Activated T-cell treated with anti-CD3 and anti-CD28 coated beads, Interleukin-2, amount 50 U/mL, for 1 hour (primary cell): ENCODE results near the gene SLC25A6.
"Not testable (repeated sequence)": the region's sequence is repeated elsewhere in the genome, so short reads cannot be mapped to it uniquely, and the experiment has no call there.

Source experiments
- DNase-seq: peaks from one replicate; pipeline ENCODE4 v3.0.0-alpha.2; 2020

SLC25A6 gene

DNA sequence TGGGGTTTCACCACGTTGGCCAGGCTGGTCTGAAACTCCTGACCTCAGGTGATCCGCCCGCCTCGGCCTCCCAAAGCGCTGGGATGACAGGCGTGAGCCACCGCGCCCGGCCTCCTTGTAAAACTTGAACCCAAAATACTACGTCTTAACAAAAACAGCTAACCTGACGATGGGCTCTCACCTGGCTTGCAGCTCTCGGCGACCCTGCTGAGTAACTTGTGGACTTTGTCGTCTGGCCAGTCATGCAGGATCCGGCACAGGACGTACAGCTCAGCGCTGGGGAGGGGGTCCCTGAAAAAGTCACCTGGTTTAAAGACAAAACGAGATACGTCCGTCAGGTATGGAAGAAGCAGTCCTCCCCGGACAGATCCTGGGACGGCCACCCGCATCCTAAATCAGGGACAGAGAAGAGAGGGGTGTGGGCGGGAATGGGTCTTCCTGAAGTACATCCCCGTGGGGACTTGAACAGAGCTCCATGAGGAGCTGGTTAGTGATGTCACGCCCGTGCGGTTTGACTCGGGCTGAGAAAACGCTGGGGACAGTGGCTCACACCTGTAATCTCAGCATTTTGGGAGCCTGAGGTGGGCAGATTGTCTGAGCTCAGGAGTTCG, 20.7 kb upstream of the SLC25A6 start:
- peak; percentile 13 for DNase-seq

- DNase-seq: peak; percentile 10
These were observed 19.4 kb upstream of the SLC25A6 start for GRCh38 chrX:1411326-1411725.

- DNase-seq: no peak
These were observed 15.1 kb upstream of the SLC25A6 start for GRCh38 chrX:1407035-1407434.

DNA sequence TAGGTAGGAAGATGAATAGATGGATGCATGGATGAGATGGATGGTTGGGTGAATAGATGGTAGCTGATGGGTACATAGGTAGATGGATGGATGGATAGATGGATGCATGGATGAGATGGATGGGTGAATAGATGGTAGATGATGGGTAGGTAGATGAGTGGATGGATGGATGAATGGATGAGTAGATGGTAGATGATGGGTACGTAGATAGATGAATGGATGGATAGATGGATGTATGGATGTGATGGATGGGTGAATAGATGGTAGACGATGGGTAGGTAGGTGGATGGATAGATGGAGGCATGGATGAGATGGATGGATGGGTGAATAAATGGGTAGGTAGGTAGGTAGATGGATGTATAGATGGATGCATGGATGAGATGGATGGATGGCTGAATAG, 13.9 kb upstream of the SLC25A6 start:
- not testable (repeated sequence) for DNase-seq

GRCh38 chrX:1403867-1404266, 12.0 kb upstream of the SLC25A6 start:
- not testable (repeated sequence) for DNase-seq

- DNase-seq: no peak
These were observed 11.3 kb upstream of the SLC25A6 start for GRCh38 chrX:1403228-1403627.

GRCh38 chrX:1401611-1402430, 9.9 kb upstream of the SLC25A6 start:
- no peak for DNase-seq

DNA sequence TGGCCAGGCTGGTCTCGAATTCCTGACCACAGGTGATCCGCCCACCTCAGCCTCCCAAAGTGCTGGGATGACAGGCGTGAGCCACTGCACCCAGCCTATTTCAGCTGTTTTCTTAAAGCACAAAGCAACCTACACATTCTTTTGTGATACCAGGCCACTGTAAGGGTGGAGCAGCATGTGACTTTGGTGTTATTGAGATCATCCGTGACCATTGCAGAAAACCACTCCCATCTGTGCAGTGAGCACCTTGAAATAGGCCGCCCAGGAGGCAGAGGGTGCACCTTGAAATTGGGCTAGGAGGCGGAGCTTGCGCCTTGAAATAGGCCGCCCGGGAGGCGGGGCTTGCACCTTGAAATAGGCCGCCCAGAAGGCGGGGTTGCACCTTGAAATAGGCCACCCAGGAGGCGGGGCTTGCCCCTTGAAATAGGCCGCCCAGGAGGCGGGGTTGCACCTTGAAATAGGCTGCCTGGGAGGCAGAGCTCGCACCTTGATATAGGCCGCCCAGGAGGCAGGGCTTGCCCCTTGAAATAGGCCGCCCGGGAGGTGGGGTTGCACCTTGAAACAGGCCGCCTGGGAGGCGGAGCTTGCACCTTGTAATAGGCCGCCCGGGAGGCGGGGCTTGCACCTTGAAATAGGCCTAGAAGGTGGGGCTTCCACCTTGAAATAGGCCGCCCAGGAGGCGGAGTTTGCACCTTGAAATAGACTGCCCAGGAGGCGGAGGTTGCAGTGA, 9.0 kb upstream of the SLC25A6 start:
- DNase-seq: peak; percentile 17

DNA sequence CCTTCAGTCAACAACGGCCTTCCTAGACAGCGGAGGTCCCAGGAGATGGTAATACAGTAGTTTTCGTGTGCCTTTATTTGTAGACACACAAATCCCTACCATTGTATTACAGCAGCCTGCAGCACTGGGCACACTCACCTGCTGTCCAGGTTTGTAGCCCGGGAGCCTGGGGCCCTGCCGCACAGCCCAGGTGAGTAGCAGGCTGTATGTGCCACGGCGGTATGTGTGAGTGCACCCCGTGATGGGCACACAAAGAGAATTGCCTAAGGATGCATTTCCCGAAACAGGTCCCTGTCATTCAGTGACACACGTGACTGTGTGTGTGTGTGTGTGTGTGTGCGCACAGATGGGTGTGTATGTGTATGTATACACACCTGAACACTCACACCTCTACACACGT, 8.1 kb upstream of the SLC25A6 start:
- peak; percentile 10 for DNase-seq

DNA sequence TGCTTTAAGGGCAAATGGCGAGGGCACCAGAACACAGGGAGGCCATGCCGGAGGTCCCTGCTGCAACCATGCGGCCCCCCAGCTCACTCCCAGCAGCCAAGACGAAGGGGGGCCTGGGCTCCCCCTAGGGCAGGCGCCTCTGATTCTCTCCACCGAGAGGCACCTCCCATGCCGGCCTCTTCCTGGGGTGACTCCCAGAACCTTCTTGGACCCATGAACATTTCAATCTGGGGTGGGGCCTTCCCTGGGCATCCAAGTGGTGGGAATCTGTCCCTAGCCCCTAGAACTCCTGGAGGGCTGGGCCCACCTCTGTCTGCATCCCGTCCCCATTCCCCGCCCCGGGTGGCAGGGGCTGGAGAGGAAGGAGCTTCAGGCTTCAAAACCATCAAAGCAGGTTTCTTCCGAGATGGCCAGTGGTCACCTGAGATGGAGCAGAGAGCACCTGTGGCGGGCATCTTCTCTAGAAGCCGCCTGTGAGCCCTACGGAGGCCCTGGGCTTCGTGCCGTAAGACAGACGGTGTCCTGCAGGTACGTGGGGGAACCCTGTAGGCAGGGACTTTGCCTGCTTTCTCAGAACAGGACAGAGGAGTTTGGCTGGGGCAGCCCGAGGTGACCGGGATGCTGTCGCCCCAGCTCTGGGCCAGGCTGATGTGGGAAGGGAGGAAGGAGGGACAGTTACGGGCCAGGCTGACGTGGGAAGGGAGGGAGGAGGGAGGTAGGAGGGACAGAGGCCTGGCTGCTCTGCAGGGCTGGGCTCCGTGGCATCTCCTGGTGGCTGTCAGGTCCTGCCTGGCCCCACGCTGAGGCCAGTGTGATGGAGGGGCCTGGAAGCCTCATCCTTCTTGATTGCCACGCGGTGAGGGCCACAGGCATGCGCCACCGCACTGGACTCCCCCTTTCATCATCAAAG, 6.8 kb upstream of the SLC25A6 start:
- DNase-seq: peak; percentile 13

DNA sequence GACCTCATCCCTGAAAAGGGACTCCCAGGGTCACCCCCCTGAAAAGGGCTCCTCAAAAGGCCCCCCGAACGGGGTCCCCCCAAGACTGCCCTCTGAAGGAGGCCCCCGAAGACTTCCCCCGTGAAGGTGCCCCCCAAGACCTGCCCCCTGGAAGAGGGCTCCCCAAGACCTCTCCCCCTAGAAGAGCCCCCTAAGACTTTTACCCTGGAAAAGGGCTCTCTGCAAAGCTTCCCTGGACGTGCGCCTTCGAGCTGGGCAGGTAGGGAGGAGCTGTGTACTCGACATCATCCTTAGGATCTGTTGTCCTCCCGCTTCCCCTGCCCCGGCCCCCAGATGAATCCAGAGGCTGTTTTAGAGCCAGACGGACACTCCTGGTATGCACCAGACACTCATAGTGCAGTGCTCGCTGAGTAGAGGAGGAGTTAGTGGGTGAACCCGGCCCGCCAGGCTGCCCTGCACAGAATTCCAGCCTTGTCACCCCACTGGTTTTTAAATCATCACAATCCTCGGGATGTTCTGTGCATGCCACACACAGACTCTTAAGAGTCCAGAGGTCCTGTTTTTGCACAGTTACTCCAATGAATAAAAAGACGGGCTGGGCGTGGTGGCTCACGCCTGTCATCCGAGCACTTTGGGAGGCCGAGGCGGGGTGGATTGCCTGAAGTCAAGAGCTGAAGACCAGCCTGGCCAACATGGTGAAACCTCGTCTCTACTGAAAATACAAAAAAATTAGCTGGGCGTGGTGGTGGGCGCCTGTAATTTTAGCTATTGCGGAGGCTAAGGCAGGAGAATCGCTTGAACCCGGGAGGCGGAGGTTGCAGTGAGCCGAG, 5.7 kb upstream of the SLC25A6 start:
- peak; percentile 9 for DNase-seq

DNA sequence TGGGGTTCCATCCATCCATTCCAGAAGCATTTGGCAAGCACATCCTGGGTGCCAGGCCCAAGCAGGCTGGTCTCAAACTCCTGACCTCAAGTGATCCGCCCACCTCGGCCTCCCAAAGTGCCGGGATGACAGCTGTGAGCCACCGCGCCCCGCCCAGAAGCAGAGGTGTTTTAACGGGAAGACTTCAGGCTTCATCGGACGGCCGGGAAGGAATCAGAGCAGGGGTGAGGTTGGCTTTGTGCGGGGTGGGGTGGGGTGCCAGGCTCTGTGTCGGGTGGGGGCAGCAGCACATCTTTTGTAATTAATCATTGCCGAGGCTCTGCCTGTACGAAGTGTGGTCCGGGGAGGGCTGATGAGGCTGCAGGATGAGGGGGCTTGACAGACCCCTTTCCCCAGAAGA, 5.1 kb upstream of the SLC25A6 start:
- no peak for DNase-seq

GRCh38 chrX:1395646-1396216, 3.8 kb upstream of the SLC25A6 start:
- no peak for DNase-seq

DNA sequence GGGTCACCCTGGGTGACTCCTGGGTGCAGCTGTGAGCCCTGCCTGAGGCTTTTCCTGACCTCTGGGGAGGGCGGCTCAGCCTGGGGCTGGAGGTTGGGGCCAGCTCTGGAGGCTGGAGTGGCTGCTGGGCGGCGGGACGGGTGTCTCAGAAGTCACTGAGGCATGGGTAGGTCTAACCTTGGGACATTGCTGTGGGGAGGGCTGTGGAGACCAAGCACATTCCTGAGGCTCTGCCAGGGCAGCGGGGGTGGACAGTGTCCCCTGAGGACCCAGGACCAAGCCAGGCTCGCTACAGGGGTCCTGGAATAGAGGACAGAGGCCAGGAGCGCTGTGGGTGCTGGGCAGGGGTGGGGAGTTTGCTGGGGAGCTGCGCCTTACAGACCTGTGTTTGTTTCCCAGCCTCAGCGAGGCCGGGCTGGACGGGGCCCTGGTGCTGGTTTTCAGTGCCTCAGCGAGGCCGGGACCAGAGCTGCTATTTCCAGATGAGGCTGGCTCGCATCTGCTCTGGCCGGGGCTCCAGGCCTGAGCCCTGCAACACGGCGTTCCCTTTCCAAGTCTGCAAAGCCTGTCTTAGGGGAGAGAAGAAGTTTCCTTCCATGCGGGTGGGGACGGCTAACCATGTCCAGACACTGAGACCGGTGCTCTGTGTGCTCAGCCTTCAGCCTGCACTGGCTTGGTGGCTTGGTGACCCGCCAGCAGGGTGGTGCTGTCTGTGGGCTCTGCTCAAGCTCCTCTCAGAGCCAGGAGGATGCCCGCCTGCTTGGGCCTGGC, 3.0 kb upstream of the SLC25A6 start:
- DNase-seq: peak; percentile 18

DNA sequence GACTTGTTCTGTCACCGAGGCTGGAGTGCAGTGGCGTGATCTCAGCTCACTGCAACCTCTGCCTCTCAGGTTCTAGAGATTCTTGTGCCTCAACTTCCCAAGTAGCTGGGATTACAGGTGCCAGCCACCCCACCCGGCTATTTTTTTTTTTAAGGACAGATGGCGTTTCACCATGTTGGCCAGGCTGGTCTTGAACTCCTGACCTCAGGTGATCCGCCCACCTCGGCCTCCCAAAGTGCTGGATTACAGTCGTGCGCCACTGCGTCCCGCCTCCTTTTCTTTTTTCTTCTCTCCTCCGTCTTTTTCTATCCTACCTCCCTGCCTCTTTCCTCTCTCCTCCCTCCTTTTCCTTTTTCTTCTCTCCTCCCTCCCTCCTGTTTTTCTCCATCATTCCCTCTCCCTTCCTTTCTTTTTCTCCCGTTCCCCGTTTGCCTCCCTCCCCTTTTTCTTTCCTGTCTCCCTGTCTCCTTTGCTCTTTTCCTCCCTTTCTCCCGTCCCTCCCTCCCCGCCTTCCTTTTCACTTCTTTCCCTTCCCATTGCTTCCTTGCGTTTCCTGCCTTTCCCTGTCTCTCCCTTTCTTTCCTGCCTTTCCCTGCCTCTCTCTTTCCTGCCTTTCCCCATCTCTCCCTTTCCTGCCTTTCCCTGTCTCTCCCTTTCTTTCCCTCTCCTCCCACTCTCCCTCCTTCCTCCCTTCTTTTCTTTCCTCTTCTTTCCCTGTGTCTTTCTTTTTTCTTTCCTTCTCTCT, 2.1 kb upstream of the SLC25A6 start:
- peak; percentile 12 for DNase-seq

DNA sequence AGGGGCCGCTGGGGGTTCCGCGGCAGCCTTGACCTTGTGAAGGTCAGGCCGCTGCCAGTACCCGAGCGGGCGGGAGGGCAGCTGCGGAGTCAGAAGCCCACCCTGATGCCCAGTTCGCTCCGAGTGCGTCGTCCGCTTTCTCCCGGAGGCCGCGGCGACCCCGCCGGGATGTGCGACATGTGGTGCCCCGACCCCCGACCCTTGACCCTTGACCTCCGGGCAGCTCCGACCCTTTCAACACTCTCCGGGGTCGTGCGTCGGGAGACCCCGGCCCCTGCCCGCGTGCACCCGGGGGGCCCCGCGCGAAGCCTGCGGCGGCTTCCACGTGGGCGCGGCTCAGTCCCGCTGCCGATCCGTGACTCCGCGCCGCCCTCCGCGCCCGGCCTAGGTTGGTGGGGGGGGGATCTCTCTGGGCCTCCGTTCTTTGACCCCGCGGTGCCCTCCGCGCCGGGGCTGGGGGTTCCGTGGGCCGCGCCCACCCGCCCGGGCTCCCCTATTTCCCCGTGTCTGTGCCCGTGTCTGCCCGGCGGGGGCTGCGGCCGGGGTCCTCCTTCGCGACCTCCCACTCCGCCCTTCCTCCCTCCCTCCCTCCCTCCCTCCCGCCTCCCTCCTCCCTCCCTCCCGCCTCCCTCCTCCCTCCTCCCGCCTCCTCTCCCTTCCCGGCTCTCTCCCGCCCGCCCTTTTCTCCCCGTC, 609 bp upstream of the SLC25A6 start:
- DNase-seq: no peak

DNA sequence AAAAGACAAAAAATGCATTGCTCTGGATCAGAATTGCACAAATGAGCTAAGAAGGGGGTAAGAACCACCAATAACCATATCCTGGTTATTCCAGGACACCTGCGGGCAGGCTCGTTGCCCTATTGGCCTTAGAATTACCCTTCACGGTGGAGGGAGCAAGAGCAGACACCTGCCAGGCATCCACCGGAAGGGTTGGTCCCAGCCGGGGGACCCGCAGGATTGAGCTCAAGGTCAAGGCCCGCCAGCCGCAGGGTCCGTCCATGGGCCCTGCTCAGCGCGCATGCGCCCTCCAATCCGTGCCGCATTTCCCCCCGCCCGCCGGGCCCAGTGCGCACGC, 575 bp downstream of the SLC25A6 start:
- DNase-seq: peak; percentile 97

GRCh38 chrX:1390621-1391369, 1.1 kb downstream of the SLC25A6 start:
- peak; percentile 13 for DNase-seq

GRCh38 chrX:1389993-1390285, 2.0 kb downstream of the SLC25A6 start:
- peak; percentile 8 for DNase-seq
